GM10266 (cell line): ENCODE results near the gene RAB4B.
"Not testable (repeated sequence)": the region's sequence is repeated elsewhere in the genome, so short reads cannot be mapped to it uniquely, and the experiment has no call there.

Experiments
- DNase-seq: peaks from one replicate; pipeline ENCODE4 v3.0.0; 2012; ENCODE audit errors: extremely low spot score
- CTCF ChIP-seq: IDR thresholded peaks from 2 replicates; pipeline ENCODE4 v1.5.1; 2012; ENCODE audit warnings: mild to moderate bottlenecking, low read depth; ENCODE audit not compliant: control insufficient read depth, insufficient read depth; ENCODE audit errors: missing control alignments

RAB4B gene

GRCh38 chr19:40808021-40808325 is 29.9 kb downstream of the RAB4B start:
- no peak for DNase-seq
- TF ChIP-seq CTCF: no peak

- DNase-seq: no peak
- TF ChIP-seq CTCF: no peak
These were observed 30.4 kb downstream of the RAB4B start for GRCh38 chr19:40808497-40808896.

GRCh38 chr19:40809358-40810086 is 31.5 kb downstream of the RAB4B start:
- no peak for TF ChIP-seq CTCF
- no peak for DNase-seq

DNA sequence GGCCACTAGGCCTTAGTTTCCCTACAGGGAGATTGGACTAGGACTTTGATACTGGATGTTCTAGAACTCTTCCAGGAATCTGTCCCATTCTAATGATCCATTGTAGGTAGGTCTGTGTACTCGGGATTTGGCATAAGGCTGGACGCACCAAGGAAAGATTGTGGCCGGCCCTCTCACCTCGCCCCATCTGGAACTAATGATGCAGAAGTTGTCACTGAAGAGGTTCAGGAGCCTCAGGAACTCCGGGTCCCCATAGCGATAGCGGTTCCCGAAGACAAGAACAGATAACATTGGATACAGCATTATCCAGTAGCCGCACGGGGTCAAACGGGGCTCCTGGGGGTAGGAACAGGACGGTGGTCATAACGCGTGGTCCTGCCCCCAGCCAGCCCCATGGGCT is 32.1 kb downstream of the RAB4B start:
- no peak for TF ChIP-seq CTCF
- DNase-seq: no peak

- not testable (repeated sequence) for DNase-seq
These were observed 32.8 kb downstream of the RAB4B start for GRCh38 chr19:40810649-40811408.

DNA sequence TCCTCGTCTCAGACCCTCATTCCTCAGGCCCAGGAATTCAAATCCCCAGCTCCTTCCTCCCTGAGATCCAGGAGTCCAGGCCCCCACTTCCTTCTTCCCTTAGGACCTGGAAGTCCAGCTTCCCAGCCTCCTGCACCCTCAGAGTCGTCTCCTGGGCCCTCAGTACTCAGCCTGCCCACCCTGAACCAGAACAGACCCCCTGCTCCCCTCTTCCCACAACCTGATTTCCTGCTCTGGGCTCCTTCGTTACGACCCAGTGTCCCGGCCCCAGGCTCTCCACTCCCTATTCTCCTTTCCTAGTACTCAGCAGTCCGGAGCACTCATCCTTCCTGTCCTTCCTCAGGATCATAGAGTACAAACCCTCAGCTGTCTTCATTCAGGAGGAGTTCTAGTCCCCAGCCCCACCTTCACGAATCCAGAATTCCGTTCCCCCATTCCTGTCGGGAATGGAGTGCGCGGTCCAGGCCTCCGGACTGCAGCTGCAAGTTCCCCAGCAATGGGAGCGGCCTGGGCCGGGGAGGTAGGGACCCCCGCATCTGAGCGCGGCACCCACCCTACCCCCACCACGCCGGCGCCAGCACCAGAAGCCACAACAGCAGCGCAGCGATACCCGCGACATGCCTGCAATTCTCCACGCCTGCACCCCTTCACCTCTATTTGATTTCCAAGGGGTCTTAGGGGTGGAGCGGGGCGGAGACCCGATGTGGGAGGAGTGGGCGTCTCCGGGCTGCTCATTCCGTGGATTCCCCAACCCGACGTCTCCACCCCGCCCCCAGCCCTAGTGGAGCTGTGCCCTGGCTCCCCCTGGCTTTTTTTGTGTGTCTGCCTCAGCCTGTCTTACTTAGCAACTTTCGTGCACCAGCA is 33.7 kb downstream of the RAB4B start:
- TF ChIP-seq CTCF: peak; percentile 16
- DNase-seq: no peak

- DNase-seq: not testable (repeated sequence)
These were observed 34.5 kb downstream of the RAB4B start for GRCh38 chr19:40812571-40812970.

DNA sequence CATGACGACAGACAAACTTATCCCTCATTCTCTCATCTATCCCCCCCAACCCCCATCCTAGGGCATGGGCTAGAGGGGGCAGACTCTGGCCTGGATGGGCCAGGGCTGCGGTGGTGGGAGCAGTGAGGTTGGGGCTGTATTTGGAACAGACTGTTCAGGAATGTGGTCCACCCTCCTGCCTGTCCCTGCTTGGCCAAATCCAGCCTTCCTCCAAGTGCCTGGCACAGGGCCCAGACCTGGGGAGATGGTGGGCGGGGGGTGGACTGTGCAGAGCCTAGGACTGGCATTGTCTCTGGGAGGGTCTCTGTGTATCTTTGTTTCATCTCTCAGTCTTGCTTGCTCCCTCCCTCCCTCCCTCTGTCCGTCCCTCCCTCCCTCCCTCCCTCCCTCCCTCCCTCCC is 35.1 kb downstream of the RAB4B start:
- DNase-seq: no peak
- TF ChIP-seq CTCF: no peak
